Fibroblast of gingiva (primary cell): Measurements from ENCODE around the gene CACNA1C.
A peak's percentile ranks its signal among the peaks of the same experiment; 100 is the strongest.

Source experiments
- DNase-seq: peaks from one replicate; pipeline ENCODE4 v3.0.0-alpha.2; 2011; ENCODE audit warnings: low read depth

Gene CACNA1C

DNA sequence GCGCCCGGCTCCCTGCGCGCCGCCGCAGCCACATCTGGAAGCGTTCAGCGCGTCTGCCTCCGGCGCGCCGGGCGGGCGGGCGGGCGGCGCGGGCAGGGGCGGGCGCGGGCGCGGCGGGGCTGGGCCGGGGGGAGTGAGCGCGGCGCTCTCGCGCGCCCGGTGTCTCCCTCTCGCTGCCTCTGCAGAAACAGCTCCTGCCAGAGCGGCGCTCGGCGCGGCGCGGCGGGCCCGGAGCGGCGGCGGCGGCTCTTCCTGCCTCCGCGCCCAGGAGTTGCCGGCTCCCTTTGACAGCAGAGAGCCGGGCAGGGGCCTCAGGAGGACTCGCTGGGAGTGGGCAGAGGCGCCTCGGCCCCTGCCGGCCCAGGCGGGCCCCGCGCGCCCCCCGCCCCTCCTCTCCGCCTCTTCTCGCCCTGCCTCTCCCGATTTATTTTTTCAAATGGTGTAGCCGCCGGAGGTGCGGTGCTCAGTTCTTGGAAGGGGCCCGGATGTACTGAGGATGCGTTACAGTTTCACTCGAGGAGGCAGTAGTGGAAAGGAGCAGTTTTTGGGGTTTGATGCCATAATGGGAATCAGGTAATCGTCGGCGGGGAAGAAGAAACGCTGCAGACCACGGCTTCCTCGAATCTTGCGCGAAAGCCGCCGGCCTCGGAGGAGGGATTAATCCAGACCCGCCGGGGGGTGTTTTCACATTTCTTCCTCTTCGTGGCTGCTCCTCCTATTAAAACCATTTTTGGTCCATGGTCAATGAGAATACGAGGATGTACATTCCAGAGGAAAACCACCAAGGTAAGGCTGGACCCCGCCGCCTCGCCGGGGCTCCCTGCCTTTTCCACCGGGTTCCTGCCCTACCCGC is at the start of gene CACNA1C:
Gene CACNA1C (plus strand): TSS at position 162 of the 853 bp plus-strand sequence. CDS start 576 bp downstream, at position 738.
- DNase-seq = peak; percentile 69

DNA sequence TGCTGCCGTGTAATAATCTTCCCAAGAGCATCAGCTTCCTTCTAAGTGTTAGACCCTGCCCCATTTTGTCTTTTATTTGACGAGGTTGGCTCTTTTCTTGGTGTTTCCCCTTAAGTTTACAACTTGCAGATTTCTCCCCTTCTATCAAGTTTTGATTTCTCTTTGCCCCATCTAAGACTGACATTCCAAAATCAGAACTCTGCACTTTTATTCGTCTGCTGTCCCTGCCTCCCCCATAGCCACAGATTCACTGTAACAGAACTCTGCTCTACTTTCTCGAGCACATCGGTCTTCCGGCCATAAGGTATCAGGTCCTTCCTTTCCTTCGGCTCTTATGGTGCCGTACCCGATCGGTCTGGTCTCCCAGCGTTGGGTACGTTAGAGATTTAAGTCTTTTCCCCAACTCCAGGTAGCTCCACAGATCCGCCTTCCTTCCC is 49.1 kb upstream of the CACNA1C start:
- peak; percentile 10 for DNase-seq

DNA sequence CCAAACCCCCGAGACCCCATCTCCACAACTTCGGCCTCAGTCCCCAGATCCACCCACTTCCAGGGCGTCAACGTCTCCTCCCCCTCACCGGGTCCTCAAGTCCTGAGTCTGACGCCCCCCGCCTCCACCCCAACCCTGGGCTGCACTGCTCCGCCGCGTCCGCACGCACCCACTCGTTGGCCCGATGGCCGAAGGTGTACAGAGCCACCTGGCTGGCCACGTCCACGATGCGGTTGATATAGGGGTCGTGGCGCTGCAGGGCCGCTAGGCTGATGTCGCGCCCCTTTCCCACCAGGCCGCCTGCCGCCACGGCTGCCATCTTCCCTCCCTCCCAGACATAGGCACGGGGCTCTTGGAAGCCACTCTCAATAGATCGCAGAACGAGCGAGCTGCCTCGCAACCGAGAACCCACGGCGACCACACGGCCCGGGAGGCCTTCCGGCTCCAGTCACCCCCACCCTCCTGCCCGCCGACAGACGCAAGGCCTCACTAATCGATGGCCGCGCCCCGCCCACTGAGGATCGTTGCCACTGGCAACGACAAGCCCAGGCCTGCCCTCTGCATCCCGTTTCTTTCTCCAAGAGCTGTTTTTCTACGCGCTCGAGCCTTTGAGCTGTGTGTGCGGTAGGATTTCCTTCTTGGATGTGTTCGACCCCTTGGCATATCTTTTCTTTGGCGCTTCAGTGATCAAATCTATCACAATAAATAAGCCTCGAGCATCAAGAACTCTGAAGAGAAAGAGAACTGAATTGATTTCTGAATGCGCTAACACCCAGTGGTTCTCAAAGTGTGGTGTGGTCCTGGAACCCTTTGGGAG is 48.5 kb upstream of the CACNA1C start, which contains the start of gene DCP1B:
Gene DCP1B (minus strand): TSS at position 345 of the 817 bp plus-strand sequence. CDS start 26 bp downstream, at position 319.
- peak; percentile 99 for DNase-seq

DNA sequence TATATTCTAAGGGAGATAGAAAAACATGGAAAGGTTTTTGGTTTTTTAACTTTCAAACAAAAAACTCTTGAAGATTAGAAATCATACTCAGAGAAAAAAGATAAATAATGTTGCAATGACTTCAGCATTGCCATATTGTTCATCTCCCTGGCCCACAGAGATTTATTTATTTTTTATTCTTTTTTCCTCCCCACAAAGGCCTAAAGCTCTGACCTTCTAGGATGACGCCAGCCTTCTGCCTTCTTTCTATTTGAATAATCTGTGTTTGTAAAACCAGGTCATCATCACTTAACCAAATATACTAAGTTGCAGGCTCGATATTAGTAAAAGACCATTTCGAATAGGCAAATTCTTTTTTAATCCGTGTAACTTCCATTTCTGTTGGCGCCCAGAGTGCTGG is 44.1 kb upstream of the CACNA1C start:
- DNase-seq = peak; percentile 12

DNA sequence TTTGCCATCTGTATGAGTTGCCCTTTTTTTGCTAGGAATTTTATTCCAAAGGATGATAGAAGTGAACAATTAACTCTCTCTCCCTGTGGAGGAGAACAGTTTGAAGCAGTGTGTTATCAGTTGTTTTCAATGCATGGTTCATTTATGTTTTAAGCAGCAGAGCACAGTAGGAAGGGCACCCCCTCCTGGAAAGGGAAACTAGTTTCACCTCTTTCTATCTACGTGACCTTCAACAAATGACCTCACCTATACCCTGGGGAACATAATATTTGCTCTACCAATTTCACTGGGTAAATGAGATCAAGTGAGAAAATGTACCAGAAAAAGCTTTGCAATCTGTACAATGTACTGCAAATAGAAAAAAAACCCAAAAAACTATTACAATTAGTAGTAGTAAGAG is 43.2 kb upstream of the CACNA1C start:
- DNase-seq = no peak

DNA sequence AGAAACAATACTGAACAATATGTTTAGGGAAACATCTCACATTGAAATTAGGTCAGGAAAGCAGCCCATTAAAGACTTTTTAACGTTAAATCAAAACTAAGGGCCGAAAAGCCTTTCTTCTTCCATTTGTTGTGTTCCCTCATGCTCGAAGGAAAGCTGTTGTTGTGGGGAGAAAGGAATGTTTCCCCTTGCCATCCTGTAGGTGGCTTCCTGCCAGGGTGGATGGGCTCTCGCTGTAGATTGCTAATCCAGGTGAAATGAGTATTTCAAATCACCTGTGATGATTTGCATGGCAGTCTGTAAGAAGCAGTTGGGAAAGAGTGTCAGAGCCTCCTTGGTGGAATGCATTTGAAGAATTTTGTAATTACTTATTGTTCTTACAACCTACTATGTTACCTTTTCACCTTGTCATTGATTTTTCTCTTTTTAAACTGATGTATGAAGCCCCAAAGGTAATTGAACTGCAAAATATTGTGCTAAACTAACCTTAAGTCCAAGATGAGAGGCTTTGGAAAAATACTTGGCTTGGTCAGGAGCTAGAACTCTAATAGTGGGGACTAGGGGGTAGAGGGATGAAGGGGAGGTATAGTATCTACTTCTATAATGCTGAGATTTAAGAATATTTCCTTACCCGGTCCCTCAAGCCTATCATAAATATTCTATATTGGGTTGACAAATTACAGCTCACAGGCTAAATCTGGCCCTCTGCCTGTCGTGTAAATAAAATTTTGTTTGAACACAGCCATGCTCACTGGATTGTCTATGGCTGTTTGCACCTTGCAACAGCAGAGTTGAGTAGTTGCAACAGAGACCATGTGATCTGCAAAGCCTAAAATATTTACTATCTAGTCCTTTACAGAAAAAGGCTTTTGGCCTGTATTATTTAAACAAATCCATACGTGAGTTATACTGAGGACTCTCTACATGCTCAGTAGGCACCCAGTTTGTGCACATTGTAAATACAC is 40.9 kb upstream of the CACNA1C start:
- DNase-seq = no peak

DNA sequence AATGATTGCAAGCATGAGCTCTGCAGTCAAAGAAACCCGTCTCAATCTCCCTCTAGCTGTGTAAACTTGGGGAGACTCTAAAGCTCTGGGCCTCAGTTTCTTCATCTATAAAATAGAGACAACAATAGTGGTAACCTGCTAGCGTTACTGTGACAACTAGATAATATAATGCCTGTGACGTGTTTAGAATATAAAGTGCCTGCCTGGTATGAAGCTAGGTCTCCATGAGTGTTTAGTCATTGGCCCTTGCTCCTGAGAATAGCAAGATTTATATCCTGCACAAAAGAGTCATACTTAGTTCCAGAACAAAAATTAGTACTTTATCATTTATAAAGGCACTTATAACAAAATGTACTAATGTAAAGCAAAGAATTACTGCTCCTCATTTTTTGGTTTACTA is 39.7 kb upstream of the CACNA1C start:
- DNase-seq = no peak

DNA sequence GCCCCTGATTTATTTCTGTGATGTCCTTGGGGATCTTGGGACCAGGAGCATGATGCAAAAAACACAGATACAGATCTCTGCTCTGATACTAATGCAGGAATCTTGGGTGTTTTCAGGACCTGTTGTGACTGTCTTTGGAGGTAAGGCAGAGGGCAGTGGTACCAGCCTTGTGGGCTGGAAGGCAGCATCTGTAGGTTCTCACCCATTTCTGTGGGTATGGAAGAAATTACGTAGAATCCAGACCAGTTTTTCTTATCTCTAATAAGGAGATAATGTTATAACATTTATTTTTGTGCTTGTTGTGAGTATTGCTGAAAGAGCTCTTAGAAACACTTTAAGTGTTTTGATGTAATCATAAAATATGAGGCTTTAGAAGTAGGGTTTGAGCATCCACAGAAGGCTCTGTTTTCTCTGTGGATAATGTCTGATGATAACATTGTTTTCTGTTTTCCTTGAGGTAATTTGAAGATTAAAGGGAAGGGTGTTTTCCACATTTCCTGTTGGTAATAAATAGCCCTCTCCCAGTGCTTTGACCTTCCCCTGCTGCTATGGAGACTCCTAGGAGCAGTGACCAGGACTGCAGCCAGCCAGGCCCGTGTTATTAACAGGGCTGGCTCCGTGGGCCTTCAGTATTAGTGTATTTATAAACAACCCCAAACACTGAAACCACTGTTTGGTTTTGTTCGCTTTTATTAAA is 39.1 kb upstream of the CACNA1C start:
- DNase-seq = no peak

DNA sequence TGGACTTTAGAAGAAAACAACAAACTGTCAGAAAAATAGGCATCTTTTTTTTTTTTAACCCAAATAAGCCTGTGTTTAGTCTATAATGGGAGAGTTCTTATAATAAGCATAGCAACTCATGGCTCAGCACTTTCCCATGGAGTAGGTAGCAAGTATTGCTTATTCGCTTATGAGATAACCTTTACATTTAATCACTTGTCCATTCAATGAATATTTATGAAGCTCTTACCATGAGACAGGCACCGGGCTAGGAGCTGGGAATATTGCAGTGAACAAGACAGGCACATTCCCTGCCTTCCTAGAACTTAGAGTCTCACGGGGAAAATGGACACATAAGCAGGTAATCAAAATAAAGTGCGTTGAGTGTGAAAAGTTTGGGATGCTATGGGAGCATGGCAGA is 38.6 kb upstream of the CACNA1C start:
- DNase-seq = no peak

DNA sequence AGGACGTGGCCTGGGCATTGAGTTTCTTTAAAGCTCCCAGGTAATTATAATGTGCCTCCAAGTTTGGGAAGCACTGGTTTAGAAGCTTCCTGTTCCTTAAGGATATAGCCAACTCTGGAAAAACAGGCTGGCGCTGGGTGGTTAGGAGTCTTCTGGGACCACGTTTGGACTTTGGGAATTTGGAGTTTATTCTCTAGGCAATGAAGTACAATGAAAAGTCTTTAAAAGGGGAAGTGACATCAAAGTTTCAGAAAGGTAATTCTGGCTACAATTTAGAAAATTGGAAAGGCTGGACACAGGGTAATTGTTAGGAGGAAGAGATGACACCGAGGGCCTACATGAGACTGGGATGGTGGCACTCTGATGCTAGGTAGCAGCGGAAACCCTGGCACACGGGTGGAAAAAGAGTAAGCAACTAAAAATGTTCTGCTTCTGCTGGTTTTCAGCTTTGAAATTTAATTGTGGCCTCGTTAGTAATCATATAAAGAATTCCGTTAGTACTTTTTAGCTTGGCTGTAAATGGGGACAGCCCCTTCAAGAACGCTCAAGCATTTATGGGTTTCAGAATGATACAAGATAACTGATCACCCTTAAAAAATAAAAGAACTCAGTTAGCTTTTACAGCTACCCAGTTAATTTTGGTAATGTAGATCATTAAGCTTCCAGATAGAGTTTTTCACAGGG is 35.8 kb upstream of the CACNA1C start:
- no peak for DNase-seq

DNA sequence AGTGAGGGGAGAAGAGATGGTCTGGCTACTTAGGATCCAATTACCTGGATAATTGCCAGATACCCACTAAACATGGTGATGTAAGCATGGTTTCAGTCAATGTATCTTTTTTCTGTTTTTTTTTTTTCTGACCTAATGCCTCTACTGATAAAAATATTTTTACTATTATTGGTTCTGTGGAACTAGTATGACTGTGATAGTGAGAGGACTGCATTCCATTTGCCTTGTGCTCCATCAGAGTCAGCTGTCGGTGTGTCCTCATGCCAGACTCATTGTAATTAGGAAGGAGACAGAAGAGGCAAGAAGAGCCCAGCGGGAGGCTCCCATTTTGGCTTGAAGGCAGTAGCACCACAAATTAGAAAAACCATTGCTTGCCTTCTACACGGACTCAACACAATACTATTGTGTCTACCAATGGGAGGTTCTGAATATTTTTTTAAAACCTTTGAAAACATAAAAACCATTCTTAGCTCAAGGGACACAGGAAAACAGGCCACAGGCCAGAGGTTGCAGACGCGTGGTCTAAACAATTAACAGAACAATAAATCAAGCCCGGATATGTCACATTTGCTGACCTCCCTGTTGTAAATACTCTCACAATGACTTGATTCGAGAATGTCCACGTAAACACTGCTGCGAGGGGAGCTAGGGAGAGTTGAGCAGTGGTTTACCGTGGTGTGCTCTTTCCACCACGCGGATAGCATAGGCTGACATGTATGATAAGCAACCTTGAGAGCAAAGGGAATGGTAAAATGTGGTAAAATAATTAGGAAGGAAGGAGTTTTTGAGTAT is 35.0 kb upstream of the CACNA1C start:
- DNase-seq = no peak

DNA sequence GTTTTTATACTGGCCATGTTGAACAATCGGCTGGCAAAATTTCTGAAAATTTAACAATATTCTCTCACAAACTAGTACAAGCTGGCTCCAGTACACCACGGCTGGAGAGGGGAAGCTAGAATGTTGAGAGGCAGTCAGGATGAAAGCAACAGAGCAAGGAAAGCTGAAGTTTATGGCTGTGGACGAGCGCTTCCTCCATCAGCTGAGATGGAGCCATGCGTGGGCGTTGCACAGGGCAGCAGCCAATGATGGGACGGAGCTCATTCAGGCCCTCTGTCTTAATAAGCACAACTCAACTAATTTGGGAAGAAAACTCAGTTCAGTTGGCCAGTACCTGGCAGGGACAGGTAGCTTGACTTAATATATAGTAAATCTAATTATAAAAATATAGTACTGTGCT is 34.4 kb upstream of the CACNA1C start:
- no peak for DNase-seq

DNA sequence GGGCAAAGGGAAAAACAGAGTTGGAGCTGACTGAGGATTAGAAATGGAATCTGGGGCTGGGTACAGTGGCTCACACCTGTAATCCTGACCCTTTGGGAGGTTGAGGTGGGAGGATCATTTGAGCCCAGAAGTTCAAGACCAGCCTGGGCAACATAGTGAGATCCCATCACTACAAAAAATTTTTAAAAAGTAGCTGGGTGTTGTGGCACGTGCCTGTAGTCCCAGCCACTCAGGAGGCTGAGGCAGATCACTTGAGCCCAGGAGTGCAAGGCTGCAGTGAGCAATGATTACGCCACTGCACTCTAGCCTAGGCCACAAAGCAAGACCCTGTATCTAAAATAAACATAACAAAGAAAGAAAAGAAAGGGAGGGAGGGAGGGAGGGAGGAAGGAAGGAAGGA is 33.7 kb upstream of the CACNA1C start:
- DNase-seq = no peak

DNA sequence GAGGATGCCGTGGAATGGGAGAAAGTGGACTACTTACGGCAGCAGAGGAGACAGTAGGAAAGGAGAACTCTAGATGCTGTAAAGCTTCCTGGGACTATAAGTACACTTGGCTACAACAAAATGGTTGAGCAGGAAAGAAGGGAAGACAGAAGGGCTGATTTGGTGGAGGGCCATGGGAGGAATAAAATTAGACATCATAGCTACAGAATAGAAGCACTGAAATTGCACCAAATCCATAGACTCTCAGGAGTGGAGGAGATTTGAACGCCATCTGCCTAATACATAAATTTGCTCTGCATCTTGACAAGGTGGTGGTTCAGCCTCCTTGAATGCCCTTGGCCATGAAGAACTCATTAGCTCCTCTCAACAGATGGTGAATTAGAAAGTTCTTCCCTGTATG is 32.3 kb upstream of the CACNA1C start:
- no peak for DNase-seq

DNA sequence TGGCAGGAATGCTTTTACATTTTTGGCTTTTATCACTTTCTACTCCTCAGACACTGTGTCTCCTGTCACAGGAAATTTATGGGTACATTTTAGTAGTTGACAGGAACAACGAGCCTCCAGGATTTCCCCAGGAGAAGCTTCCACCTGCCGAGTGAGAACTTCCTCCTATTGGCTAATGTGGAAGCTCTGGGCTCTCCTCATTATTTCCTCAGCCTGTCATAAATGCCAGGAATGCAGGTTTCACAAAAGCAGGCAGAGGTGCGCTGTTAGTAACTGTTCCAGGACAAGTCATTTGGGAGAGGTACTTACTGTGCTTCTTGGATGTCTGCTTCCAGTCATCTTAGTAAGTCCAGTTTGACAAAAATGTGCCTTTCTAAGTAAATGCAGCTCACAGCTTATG is 29.4 kb upstream of the CACNA1C start:
- no peak for DNase-seq

DNA sequence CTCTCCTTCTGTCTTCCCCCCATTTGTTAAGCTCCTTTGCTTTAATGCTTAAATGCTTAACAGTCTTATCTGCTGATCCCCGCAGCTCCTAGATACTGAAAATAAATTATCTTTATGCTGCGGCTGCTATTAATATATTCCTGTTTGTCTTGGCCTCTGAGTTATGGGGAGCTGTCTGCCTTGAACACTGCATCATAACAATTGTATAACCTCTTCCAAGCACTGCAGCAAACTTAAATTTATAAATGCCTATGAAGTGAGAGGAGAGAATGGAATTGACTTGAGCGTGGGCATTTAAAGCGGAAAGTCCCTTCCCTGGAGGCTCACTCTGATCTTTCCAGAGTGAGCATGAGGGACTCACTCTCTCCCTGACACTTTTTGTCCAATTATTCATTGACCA is 25.4 kb upstream of the CACNA1C start:
- DNase-seq = no peak

DNA sequence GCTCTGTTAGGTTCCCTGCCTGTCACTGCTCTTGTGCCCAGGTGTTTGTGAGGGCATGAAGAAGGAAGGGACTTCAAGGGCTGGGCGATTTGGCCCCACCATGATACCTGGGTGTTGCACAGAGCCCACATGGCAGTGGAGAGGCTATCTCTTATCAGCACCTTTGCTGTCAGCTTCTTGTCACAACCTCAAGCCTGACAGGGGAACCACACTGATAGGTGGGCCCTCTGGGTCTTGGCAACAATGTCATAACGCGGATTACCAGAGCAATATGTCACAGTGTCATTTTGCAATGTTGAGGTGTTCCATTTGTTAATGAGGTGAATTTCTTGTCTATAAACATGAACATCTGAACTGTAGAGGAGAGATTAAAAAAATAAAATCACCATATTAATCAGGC is 22.9 kb upstream of the CACNA1C start:
- no peak for DNase-seq

DNA sequence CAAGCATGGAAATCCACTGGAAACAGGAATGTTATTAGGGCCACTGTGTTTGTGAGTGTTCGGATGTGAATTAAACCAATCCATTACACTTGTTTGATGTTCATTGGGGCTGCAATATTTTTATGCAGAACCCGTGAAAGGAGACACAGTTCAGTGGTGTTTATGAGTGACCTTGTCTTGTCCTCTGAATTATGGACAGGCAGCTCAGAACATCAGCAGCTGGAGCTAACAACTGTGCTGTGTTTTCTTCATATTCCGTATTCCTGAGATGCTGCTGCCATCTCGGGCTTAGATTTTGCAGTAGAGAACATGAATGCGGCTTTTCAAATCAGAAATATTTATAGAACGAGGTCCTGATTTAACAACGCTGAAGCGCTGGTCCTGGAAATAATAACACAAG is 20.3 kb upstream of the CACNA1C start:
- DNase-seq = no peak

DNA sequence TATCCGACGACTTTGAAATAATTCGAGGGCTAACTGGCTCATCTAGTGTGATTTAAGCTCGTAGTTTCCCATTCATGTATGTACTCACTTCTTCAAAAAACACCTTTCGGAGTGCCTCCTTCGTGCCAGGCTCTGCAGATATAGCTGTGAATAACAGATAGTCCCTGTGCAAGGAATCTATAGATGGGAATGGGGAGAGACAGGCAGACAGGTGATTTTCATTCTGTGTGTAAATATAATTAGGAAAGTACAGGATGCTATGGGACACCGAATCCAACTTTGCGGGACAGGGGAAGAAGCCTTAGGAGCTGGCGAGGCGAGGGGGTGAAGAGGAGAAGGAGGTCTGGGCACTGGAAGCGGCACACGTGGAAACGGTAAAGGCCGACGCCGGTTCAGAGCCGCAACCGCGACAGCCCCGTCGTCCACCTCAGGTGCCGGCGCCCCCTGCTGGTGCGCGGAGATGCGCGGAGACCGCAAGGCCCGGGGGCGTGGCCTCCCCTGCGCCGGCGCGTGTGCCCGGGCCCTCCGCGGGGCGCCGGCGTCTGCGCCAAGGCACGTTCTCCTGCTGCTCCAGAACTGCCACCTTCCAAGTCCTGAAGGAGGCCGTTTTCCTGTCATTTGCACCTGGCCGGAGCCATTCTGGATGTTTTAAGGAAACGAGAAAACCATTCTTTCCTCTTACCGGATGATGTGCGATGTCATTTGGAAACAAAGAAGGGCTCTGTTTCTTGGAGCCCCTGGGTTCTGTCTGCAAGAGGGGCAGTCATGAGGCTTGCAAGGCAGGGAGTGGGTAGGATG is 18.0 kb upstream of the CACNA1C start:
- peak; percentile 60 for DNase-seq
